ENCODE measurements around the gene EPGN.
"Not testable (repeated sequence)": the region's sequence is repeated elsewhere in the genome, so short reads cannot be mapped to it uniquely, and the experiment has no call there.

Gene EPGN

GRCh38 chr4:74311696-74312313 is 3.5 kb downstream of the EPGN start:
- peak; percentile 48 for DNase-seq

DNA sequence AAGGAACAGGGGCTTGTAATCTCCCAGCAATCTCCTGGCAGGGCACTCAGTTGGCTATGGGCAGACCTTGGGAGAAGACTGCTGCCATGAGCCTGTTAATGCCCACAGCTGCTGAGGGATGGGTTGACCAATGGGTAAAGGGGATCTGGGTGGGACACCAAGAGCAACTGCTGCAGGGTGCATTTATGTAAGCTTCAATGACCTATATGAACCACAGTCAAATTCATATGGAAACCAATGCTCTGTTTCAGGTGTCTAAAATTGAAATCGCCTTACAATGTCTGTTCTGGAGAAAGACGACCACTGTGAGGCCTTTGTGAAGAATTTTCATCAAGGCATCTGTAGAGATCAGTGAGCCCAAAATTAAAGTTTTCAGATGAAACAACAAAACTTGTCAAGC is 6.1 kb downstream of the EPGN start:
- DNase-seq: no peak

DNA sequence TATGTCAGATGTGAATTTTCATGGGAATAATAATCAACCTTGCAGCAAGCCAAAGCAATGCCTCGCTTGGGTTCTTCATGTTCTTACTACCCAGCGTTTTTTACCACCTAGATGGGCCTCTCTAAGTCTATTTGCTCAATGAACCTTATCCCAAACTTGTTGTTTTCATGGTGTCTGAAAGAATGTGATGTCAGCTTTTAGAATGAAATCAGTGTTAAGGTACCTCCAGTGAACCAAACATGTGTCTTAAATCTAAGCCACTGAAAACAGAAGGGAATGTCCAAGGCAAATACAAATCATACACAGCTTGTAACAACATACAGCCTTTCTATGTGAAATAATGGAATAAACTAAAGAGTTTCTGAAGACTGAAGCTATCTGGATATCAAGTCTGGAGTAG is 6.7 kb downstream of the EPGN start:
- no peak for DNase-seq

GRCh38 chr4:74315376-74315775 is 7.1 kb downstream of the EPGN start:
- DNase-seq: no peak

DNA sequence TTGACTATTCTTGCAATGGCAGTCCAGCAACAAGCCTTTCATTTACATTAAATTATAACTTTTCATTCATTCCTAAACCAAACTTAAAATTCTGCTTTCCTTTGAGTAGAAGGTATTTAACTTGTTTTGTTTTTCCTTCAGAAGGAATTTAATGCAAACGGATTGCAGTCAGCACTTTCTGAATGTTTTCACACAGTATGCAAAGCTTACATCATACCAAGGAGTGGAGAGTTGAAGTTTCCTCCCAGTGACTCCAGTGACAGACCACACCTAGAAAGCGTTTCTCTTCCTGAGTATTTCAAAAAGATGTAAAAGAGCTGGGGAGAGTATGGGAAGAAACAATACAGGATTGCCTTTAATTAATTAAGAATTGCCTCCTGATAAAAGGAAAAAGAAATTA is 8.1 kb downstream of the EPGN start:
- no peak for DNase-seq

- no peak for DNase-seq
These were observed 9.5 kb downstream of the EPGN start for GRCh38 chr4:74317616-74318246.

- no peak for DNase-seq
These were observed 10.0 kb downstream of the EPGN start for GRCh38 chr4:74318276-74318675.

GRCh38 chr4:74319470-74319869 is 11.2 kb downstream of the EPGN start:
- no peak for DNase-seq

- DNase-seq: no peak
These were observed 12.4 kb downstream of the EPGN start for GRCh38 chr4:74320559-74321118.

DNA sequence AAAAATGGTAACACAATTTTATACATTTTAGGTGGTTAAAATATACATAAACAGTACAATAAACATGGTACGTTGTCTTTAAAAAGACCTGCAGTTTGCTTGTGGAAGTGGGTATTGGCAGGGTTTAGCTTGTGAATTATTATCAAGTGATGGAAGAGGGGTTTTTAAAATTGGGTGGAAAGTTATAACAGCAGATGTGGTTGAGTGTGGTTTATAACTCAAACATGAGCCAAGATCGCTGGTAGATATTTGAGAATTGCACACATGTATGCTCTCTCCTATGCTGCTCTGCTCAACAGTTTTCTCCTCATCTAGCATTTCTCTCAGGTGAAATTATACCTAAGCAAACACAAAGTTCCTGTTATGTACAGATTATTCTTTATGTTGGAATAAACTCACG is 14.0 kb downstream of the EPGN start:
- no peak for DNase-seq

- DNase-seq: no peak
These were observed 15.4 kb downstream of the EPGN start for GRCh38 chr4:74323663-74324062.

DNA sequence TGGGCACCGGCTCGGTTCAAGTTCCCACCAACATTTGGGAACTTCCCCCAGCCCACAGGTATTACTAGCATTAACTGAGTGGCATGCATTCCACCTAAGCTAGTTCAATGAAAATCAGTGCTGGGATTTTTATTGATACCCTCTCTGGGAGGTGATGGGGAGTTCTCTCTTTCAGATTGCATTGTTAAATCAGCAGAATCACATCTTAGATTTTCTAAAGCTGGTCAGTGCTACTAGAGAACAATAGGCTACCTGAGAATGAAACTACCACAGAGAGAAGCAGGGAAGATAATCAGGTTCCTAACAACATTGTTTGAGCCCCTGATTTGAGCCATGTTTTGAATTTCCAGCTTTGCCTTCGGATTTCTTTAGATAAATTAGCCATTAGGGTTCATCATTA is 16.0 kb downstream of the EPGN start:
- DNase-seq: no peak

- DNase-seq: no peak
These were observed 17.6 kb downstream of the EPGN start for GRCh38 chr4:74325886-74326285.

DNA sequence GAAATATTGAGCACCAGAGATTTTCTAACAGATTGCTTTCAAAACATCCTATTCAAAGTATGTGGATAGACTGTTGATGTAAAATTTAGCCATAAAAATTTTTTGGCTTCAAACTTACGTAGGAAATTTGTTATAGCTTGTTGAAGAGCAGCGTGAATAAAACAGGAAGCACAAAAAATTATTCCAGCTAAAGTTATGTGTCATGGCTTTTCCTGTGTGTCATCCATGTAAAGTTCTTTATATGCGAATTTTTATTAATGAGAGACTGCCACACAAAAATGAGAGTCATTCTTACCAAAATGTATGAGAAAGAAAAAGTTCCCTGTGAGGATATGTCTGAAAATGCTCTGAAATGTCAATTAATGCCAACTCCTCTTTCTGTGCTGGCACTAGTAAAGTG is 19.5 kb downstream of the EPGN start:
- no peak for DNase-seq

GRCh38 chr4:74328501-74328900 is 20.2 kb downstream of the EPGN start:
- DNase-seq: no peak

DNA sequence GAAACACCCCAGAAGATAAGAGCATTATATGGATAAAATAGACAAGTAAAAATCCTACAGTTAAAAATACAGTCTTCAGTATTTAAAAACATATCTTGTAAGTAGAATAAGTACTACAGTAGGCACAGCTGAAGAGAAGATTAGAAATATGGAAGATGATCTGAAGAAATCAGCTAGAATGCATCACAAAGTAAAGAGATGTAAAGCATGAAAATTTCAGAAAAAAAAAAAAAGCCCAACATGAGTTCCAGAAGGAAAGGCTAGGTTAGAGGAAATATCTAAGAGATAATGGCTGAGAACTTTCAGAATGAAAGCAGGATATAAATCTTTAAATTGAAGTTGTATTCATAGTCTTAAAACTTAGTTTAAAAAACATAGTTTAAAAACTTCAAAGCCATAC is 21.0 kb downstream of the EPGN start:
- DNase-seq: no peak

DNA sequence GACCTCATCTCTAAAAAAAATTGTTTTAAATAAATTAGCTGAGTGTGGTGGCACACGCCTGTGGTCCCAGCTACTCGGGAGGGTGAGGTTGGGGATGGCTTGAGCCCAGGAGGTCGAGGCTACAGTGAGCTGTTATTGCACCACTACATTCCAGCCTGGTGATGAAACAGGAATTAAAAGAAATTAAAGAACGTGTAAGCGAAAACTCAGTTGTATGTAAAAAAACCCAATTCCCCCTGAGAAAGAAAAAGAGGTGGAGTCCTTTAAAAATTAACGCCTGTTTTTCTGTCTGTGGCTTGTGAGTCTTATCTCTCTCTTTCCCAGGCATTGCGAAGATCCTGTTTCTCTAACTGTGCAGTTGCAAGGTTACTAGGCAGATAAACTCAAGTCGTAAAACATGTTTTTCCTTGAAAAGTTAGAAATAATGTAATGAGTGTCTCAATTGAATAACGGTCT is 22.1 kb downstream of the EPGN start:
- DNase-seq: no peak

GRCh38 chr4:74331252-74331651 is 23.0 kb downstream of the EPGN start:
- no peak for DNase-seq

DNA sequence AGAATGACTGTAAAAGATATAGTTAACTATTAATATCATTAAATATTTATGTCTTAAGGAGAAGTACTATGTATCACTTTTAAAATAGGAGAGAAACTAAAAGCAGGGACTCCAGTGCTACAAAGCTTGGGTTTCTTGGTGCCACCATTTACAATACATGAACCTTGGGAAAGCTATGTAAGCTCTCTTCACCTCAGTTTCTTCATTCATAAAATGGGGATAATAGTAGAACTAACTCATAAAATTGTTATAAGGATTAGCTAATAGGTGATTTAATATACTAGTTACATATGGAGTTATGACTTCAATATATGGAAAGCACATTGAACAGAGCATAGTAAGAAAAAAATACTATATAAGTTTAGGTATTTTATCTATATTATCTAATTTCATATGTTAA is 23.7 kb downstream of the EPGN start:
- DNase-seq: no peak

DNA sequence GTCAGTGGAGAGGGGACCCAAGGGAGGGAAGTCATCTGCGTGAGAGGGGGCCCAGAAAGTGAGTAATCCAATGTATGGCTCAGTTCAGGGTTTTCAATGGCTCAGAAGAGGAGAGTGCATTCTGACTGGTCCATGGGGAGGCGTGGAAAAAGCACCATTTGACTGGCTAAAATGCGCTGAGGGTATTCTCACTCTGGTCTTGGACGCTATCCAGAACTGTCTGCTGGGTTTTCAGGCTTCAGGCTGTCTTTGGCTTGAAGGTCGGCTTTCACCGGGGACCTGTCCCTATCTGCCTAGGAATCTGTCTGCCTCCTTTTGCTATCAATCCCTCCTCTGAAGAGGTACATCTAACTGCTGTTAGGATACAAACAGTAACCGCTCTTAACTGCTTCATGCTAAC is 26.4 kb downstream of the EPGN start:
- no peak for DNase-seq

GRCh38 chr4:74335341-74336021 is 27.2 kb downstream of the EPGN start:
- DNase-seq: no peak

DNA sequence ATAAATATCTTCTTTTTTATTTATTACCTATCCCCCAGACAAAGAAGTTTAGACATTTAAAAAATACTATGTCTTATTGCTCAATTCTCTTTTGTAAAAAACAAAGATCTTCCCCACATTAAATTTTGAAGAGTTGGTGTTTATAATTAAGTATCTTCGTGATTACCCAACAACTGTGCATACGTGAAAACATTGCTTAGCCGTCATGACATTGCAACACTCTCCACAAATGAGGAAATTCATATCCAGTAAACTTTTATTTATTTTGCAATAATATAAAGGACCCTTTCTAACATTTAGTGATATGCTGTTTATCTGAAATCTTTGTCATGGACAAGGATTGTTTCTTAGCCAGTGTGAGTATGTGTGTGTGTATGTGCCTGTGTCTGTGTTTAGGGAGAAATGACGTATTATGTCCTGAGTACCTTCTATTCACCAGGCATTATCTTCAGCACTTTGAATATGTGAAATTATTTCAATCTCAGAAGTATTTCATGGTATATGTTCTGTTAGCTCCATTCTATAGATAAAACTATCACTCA is 30.6 kb downstream of the EPGN start:
- no peak for DNase-seq

DNA sequence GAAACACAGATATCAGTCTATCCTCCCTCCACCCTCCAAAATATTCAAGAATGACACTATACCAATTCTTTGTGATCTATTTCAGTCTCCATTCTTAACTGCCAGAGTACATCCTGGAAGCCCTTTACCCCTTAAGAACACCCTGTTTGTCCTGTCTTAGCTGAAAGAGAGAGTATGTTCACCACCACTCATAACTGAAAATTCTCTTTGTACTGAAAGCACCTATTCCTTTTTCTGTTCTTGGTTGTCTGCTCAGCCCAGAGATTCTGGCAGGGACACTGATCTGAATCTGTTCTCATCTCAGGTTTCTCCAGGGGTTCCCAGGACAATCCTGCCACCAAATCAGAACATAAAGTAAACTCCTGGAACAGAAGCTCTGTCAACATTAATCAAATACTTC is 31.2 kb downstream of the EPGN start:
- no peak for DNase-seq

- DNase-seq: not testable (repeated sequence)
These were observed 32.2 kb downstream of the EPGN start for GRCh38 chr4:74340421-74340820.

Data from KG1 (cell line).